Measurements from ENCODE around the gene INPP4B. TPM values are rescaled to one million over a fixed set of nuclear protein-coding genes. Genes with fewer than 3 reads are reported as not detected.
A peak's percentile ranks its signal among the peaks of the same experiment; 100 is the strongest.

The INPP4B gene
- total RNA-seq, 1 experiment from 2014 or later, result 17.6 TPM

DNA sequence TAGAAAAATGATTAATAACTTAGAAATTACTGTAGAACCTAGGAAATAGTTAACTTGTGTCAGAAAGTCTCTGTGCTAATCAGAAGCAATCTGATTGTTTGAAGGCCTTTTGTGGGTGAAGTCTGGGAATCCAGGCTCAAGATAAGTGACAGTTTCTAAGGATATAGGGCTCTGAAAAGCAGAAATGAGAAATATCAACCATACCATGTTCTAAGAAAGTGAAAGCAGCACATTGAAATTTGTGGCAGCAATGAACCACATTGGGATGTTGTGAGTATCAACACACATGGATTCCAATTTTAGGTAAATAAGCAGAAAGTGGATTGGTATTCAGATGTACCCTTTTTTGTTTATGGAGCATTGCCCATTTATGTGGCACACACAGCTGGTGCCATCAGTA, 745.2 kb downstream of the INPP4B start:
- peaks cover 4% of the 10 kb centered on the region for H3K4me1 Mint-ChIP-seq (ENCODE audit: insufficient read depth, unreplicated experiment)
- H3K4me3 Mint-ChIP-seq (ENCODE audit: unreplicated experiment), result no peak overlapping the region
- POLR2A ChIA-PET, result no interaction called here
- CTCF ChIA-PET, result interaction anchor here (0.6 to 0.9 kb wide), 2 partner anchors 794 to 1402 kb away, joined by 3 to 4 read pairs; no protein-coding TSS in a partner anchor
- TF ChIP-seq CTCF (IDR thresholded peaks at IDR 0.05; ENCODE audit: unreplicated experiment), result no peak
- peaks cover 9% of the 10 kb centered on the region for H3K9me3 Mint-ChIP-seq (ENCODE audit: unreplicated experiment)
- no peaks in the 10 kb centered on the region for H3K27me3 Mint-ChIP-seq (ENCODE audit: insufficient read depth, unreplicated experiment)
- H3K27ac Mint-ChIP-seq (ENCODE audit: low read depth, unreplicated experiment), result peak overlapping the region; percentile 77
- no peak for DNase-seq (ENCODE audit: unreplicated experiment)
- H3K36me3 Mint-ChIP-seq (ENCODE audit: insufficient read depth, unreplicated experiment), result peaks cover 6% of the 10 kb centered on the region
- intact Hi-C loops (cut with micrococcal nuclease), result no loop called here
- no TSS peak for BruUV-seq (replicated peaks)

- ChIA-PET CTCF (no interaction called here), POLR2A (interaction anchor here (0.7 kb wide), 1 partner anchor 14 kb away, joined by 3 read pairs; no protein-coding TSS in a partner anchor)
- no TSS peak for BruUV-seq (replicated peaks)
- Mint-ChIP-seq H3K27me3 (ENCODE audit: insufficient read depth, unreplicated experiment) (no peaks in the 10 kb centered on the region), H3K4me3 (ENCODE audit: unreplicated experiment) (no peak overlapping the region), H3K27ac (ENCODE audit: low read depth, unreplicated experiment) (peak overlapping the region; percentile 2), H3K9me3 (ENCODE audit: unreplicated experiment) (peaks cover 9% of the 10 kb centered on the region), H3K4me1 (ENCODE audit: insufficient read depth, unreplicated experiment) (peaks cover 16% of the 10 kb centered on the region), H3K36me3 (ENCODE audit: insufficient read depth, unreplicated experiment) (no peaks in the 10 kb centered on the region)
- no peak for TF ChIP-seq CTCF (IDR thresholded peaks at IDR 0.05; ENCODE audit: unreplicated experiment)
- intact Hi-C loops (cut with micrococcal nuclease), result loop anchor here (10.0 kb wide), 1 partner anchor 754 kb away; no protein-coding TSS in a partner anchor
- no peak for DNase-seq (ENCODE audit: unreplicated experiment)
These were observed 747.1 kb downstream of the INPP4B start for GRCh38 chr4:142098900-142099545.

DNA sequence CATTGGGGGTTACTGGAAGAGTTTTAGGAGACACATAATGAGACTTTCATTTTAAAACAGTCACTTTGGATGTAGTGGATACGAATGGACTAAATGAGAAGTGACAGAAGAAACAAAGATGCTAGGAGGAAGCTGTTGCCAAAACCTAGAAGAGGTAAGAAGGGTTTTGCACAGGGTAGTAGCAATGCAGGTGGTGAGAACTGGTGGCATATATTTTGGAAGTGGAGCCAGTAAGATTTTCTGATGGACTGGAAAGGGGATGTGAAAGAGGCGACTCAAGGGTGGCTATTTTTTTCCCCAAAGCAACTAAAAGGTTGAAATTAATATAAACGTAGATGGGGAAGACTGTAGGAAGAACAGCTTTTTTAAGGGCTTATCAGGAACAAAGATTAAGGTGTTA, 747.7 kb downstream of the INPP4B start:
- Mint-ChIP-seq H3K4me1 (ENCODE audit: insufficient read depth, unreplicated experiment) (peaks cover 16% of the 10 kb centered on the region), H3K27me3 (ENCODE audit: insufficient read depth, unreplicated experiment) (no peaks in the 10 kb centered on the region), H3K4me3 (ENCODE audit: unreplicated experiment) (no peak overlapping the region), H3K9me3 (ENCODE audit: unreplicated experiment) (peaks cover 9% of the 10 kb centered on the region), H3K27ac (ENCODE audit: low read depth, unreplicated experiment) (peak overlapping the region; percentile 2), H3K36me3 (ENCODE audit: insufficient read depth, unreplicated experiment) (no peaks in the 10 kb centered on the region)
- BruUV-seq (replicated peaks), result no TSS peak
- intact Hi-C loops (cut with micrococcal nuclease), result loop anchor here (10.0 kb wide), 1 partner anchor 754 kb away; no protein-coding TSS in a partner anchor
- TF ChIP-seq CTCF (IDR thresholded peaks at IDR 0.05; ENCODE audit: unreplicated experiment), result no peak
- DNase-seq (ENCODE audit: unreplicated experiment), result no peak
- POLR2A ChIA-PET, result interaction anchor here (0.7 kb wide), 1 partner anchor 14 kb away, joined by 3 read pairs; no protein-coding TSS in a partner anchor
- CTCF ChIA-PET, result no interaction called here

DNA sequence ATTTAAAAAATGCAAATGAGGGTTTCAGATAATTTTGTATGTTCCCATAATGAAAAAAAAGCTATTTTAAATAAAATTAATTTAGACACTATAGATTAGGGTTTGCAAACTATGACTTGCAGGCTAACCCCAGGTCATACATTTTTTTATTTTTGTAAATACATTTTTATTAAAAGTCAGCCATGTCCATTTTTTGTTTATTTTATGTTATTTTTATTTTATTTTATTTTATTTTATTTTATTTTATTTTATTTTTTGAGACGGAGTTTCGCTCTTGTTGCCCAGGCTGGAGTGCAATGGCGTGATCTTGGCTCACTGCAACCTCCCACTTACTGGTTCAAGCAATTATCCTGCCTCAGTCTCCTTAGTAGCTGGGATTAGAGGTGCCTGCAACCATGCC, 749.1 kb downstream of the INPP4B start:
- peaks cover 9% of the 10 kb centered on the region for H3K9me3 Mint-ChIP-seq (ENCODE audit: unreplicated experiment)
- ChIA-PET CTCF (no interaction called here), POLR2A (no interaction called here)
- DNase-seq (ENCODE audit: unreplicated experiment), result no peak
- no peaks in the 10 kb centered on the region for H3K27me3 Mint-ChIP-seq (ENCODE audit: insufficient read depth, unreplicated experiment)
- H3K27ac Mint-ChIP-seq (ENCODE audit: low read depth, unreplicated experiment), result no peak overlapping the region
- H3K36me3 Mint-ChIP-seq (ENCODE audit: insufficient read depth, unreplicated experiment), result no peaks in the 10 kb centered on the region
- no peak for TF ChIP-seq CTCF (IDR thresholded peaks at IDR 0.05; ENCODE audit: unreplicated experiment)
- no TSS peak for BruUV-seq (replicated peaks)
- no peak overlapping the region for H3K4me3 Mint-ChIP-seq (ENCODE audit: unreplicated experiment)
- intact Hi-C loops (cut with micrococcal nuclease), result loop anchor here (10.0 kb wide), 1 partner anchor 752 kb away; no protein-coding TSS in a partner anchor
- H3K4me1 Mint-ChIP-seq (ENCODE audit: insufficient read depth, unreplicated experiment), result peaks cover 17% of the 10 kb centered on the region
